SJSA1 (cell line): ENCODE results near the gene LPAR3. TPM values are rescaled to one million over a fixed set of nuclear protein-coding genes. Genes with fewer than 3 reads are reported as not detected.

Source experiments
- DNase-seq, 2 experiments: peaks; one replicate each; pipeline ENCODE4 v3.0.0-alpha.2; 2015 to 2020; ENCODE audit warnings: low spot score in 2 of 2, low read depth in 1 of 2
- H3K27ac ChIP-seq: fragments of 250-450 bp; sonication (Bioruptor Pico); 2 replicates; pipeline ENCODE4 v1.5.1; 2020; ENCODE audit warnings: mild to moderate bottlenecking, moderate library complexity
- H3K27me3 ChIP-seq: fragments of 250-450 bp; sonication (Bioruptor Pico); replicated peaks from 2 replicates; pipeline ENCODE4 v1.5.1; 2020; ENCODE audit warnings: mild to moderate bottlenecking, moderate library complexity
- H3K36me3 ChIP-seq: fragments of 250-450 bp; sonication (Bioruptor Pico); 2 replicates; pipeline ENCODE4 v1.5.1; 2020; ENCODE audit warnings: mild to moderate bottlenecking
- H3K4me1 ChIP-seq: fragments of 250-450 bp; sonication (Bioruptor Pico); replicated peaks from 2 replicates; pipeline ENCODE4 v1.6.1; 2021; ENCODE audit warnings: mild to moderate bottlenecking
- H3K4me3 ChIP-seq: fragments of 250-450 bp; sonication (Bioruptor Pico); 2 replicates; pipeline ENCODE4 v1.5.1; 2020; ENCODE audit warnings: mild to moderate bottlenecking
- H3K9me3 ChIP-seq: fragments of 250-450 bp; sonication (Bioruptor Pico); replicated peaks from 2 replicates; pipeline ENCODE4 v1.5.1; 2020; ENCODE audit warnings: mild to moderate bottlenecking
- total RNA-seq: library from RNA; depleted of rRNA; stranded (reverse); fragments of >200 nt; shearing (Covaris generic); gene quantifications from 2 replicates; pipeline ENCODE4 v1.2.3, GENCODE V29; 2014

LPAR3 gene
- total RNA-seq, 1 experiment from 2014 or later, result not detected

GRCh38 chr1:84844094-84844493 lies 48.9 kb downstream of the LPAR3 start:
- no peak overlapping the region for H3K27ac ChIP-seq
- DNase-seq, result no peak
- H3K4me1 ChIP-seq, result peaks cover 12% of the 10 kb centered on the region

GRCh38 chr1:84842748-84843231 lies 50.2 kb downstream of the LPAR3 start:
- H3K27ac ChIP-seq, result no peak overlapping the region
- no peaks in the 10 kb centered on the region for H3K9me3 ChIP-seq
- H3K4me1 ChIP-seq, result peaks cover 12% of the 10 kb centered on the region
- no peaks in the 10 kb centered on the region for H3K36me3 ChIP-seq
- H3K4me3 ChIP-seq, result no peak overlapping the region
- DNase-seq, result no peak
- peaks cover 3% of the 10 kb centered on the region; the same call in 1 of the 2 replicates for H3K27me3 ChIP-seq

More at GRCh38 chr1:84844094-84844493, 48.9 kb downstream of the LPAR3 start:
- Histone ChIP-seq H3K9me3 (no peaks in the 10 kb centered on the region), H3K36me3 (no peaks in the 10 kb centered on the region), H3K4me3 (no peak overlapping the region), H3K27me3 (peaks cover 3% of the 10 kb centered on the region; the same call in 1 of the 2 replicates)

- Histone ChIP-seq H3K36me3 (no peaks in the 10 kb centered on the region), H3K9me3 (no peaks in the 10 kb centered on the region), H3K4me1 (peaks cover 5% of the 10 kb centered on the region), H3K27ac (no peak overlapping the region), H3K27me3 (peaks cover 3% of the 10 kb centered on the region; the same call in 1 of the 2 replicates), H3K4me3 (no peak overlapping the region)
- DNase-seq, result no peak
These were observed 51.0 kb downstream of the LPAR3 start for GRCh38 chr1:84841971-84842370.

- Histone ChIP-seq H3K27me3 (peaks cover 3% of the 10 kb centered on the region; the same call in 1 of the 2 replicates), H3K36me3 (no peaks in the 10 kb centered on the region), H3K4me1 (peaks cover 4% of the 10 kb centered on the region; the same call in 1 of the 2 replicates), H3K27ac (no peak overlapping the region), H3K4me3 (no peak overlapping the region), H3K9me3 (no peaks in the 10 kb centered on the region)
- DNase-seq, result no peak
These were observed 52.7 kb downstream of the LPAR3 start for GRCh38 chr1:84840346-84840745.

- Histone ChIP-seq H3K4me3 (no peak overlapping the region), H3K4me1 (peaks cover 6% of the 10 kb centered on the region), H3K27ac (no peak overlapping the region), H3K9me3 (no peaks in the 10 kb centered on the region), H3K27me3 (0 out of 2 replicates have a peak, but pooled peaks cover 3% of the 10 kb centered on the region), H3K36me3 (no peaks in the 10 kb centered on the region)
- DNase-seq, result no peak
These were observed 53.5 kb downstream of the LPAR3 start for GRCh38 chr1:84839544-84839943.

- peaks cover 13% of the 10 kb centered on the region for H3K4me1 ChIP-seq
- no peaks in the 10 kb centered on the region for H3K27me3 ChIP-seq
- no peak overlapping the region for H3K4me3 ChIP-seq
- no peak for DNase-seq
- H3K36me3 ChIP-seq, result no peaks in the 10 kb centered on the region
- H3K27ac ChIP-seq, result no peak overlapping the region
- H3K9me3 ChIP-seq, result no peaks in the 10 kb centered on the region
These were observed 56.9 kb downstream of the LPAR3 start for GRCh38 chr1:84836145-84836544.

- Histone ChIP-seq H3K4me1 (peaks cover 9% of the 10 kb centered on the region; the same call in 1 of the 2 replicates), H3K27me3 (no peaks in the 10 kb centered on the region), H3K4me3 (no peak overlapping the region), H3K9me3 (no peaks in the 10 kb centered on the region), H3K27ac (no peak overlapping the region), H3K36me3 (no peaks in the 10 kb centered on the region)
- no peak for DNase-seq
These were observed 57.8 kb downstream of the LPAR3 start for GRCh38 chr1:84835169-84835568.

- peaks cover 9% of the 10 kb centered on the region; the same call in 1 of the 2 replicates for H3K4me1 ChIP-seq
- H3K4me3 ChIP-seq, result no peak overlapping the region
- H3K27me3 ChIP-seq, result no peaks in the 10 kb centered on the region
- no peak overlapping the region for H3K27ac ChIP-seq
- H3K9me3 ChIP-seq, result no peaks in the 10 kb centered on the region
- peak in 1 of 2 experiments; percentile 11 for DNase-seq
- no peaks in the 10 kb centered on the region for H3K36me3 ChIP-seq
These were observed 58.5 kb downstream of the LPAR3 start for GRCh38 chr1:84834419-84835064.

GRCh38 chr1:84833194-84833593 lies 59.8 kb downstream of the LPAR3 start:
- H3K4me3 ChIP-seq, result no peak overlapping the region
- H3K4me1 ChIP-seq, result peaks cover 9% of the 10 kb centered on the region; the same call in 1 of the 2 replicates
- no peak overlapping the region for H3K27ac ChIP-seq
- no peaks in the 10 kb centered on the region for H3K9me3 ChIP-seq
- no peaks in the 10 kb centered on the region for H3K36me3 ChIP-seq
- H3K27me3 ChIP-seq, result no peaks in the 10 kb centered on the region
- no peak for DNase-seq

GRCh38 chr1:84830136-84830535 lies 62.9 kb downstream of the LPAR3 start:
- DNase-seq, result no peak
- Histone ChIP-seq H3K27ac (no peak overlapping the region), H3K36me3 (no peaks in the 10 kb centered on the region), H3K27me3 (0 out of 2 replicates have a peak, but pooled peaks cover 4% of the 10 kb centered on the region), H3K4me3 (no peak overlapping the region), H3K9me3 (no peaks in the 10 kb centered on the region), H3K4me1 (peaks cover 9% of the 10 kb centered on the region; the same call in 1 of the 2 replicates)

- H3K36me3 ChIP-seq, result no peaks in the 10 kb centered on the region
These were observed 65.0 kb downstream of the LPAR3 start for GRCh38 chr1:84827976-84828375.

GRCh38 chr1:84827555-84827954 lies 65.5 kb downstream of the LPAR3 start:
- no peak overlapping the region for H3K4me3 ChIP-seq
- no peaks in the 10 kb centered on the region for H3K4me1 ChIP-seq
- no peaks in the 10 kb centered on the region for H3K36me3 ChIP-seq
- no peak for DNase-seq
- H3K9me3 ChIP-seq, result no peaks in the 10 kb centered on the region
- H3K27me3 ChIP-seq, result 0 out of 2 replicates have a peak, but pooled peaks cover 4% of the 10 kb centered on the region
- H3K27ac ChIP-seq, result no peak overlapping the region

More at GRCh38 chr1:84827976-84828375, 65.0 kb downstream of the LPAR3 start:
- no peaks in the 10 kb centered on the region for H3K9me3 ChIP-seq
- H3K4me1 ChIP-seq, result 0 out of 2 replicates have a peak, but pooled peaks cover 2% of the 10 kb centered on the region
- no peak overlapping the region for H3K27ac ChIP-seq
- no peak for DNase-seq
- H3K4me3 ChIP-seq, result no peak overlapping the region
- H3K27me3 ChIP-seq, result 0 out of 2 replicates have a peak, but pooled peaks cover 4% of the 10 kb centered on the region

- H3K27ac ChIP-seq, result no peak overlapping the region
- no peaks in the 10 kb centered on the region for H3K4me1 ChIP-seq
- H3K9me3 ChIP-seq, result no peaks in the 10 kb centered on the region
- no peak for DNase-seq
- H3K4me3 ChIP-seq, result no peak overlapping the region
- H3K27me3 ChIP-seq, result 0 out of 2 replicates have a peak, but pooled peaks cover 4% of the 10 kb centered on the region
- H3K36me3 ChIP-seq, result no peaks in the 10 kb centered on the region
These were observed 67.8 kb downstream of the LPAR3 start for GRCh38 chr1:84825161-84825560.

GRCh38 chr1:84823991-84824390 lies 69.0 kb downstream of the LPAR3 start:
- H3K4me3 ChIP-seq, result no peak overlapping the region
- no peaks in the 10 kb centered on the region for H3K9me3 ChIP-seq
- no peak overlapping the region for H3K27ac ChIP-seq
- H3K27me3 ChIP-seq, result peaks cover 4% of the 10 kb centered on the region; the same call in 1 of the 2 replicates
- no peaks in the 10 kb centered on the region for H3K4me1 ChIP-seq
- no peak for DNase-seq
- no peaks in the 10 kb centered on the region for H3K36me3 ChIP-seq
